ENCODE data around the gene TFB1M. TPM values are rescaled to one million over a fixed set of nuclear protein-coding genes. Genes with fewer than 3 reads are reported as not detected.

TFB1M gene
- total and polyA plus RNA-seq, 9 of the 15 experiments (the other 6 are each of a cell fraction or from before 2014, with no cell fraction given): 34.6 to 145 (median 40.4) TPM

DNA sequence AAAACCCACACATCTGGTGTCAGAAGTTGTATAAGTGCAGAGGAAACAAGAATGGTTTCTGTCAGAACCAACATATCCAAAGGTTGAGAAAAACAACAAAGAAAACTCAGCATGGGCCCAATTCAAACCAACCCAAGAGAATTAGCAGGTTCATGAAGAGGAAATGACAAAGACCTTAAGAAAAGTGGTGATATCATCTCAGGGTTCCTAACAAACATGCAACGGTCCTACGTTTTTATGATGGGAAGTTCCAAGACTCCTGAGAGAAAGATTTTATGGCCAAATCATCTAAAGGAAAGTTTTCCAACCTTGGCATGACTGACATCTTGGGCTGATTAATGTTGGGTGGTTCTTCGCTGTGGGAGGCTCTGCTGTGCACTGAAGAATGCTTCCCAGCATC lies 23.0 kb downstream of the TFB1M start (continued):
- TF ChIP-seq, protein P1, sequence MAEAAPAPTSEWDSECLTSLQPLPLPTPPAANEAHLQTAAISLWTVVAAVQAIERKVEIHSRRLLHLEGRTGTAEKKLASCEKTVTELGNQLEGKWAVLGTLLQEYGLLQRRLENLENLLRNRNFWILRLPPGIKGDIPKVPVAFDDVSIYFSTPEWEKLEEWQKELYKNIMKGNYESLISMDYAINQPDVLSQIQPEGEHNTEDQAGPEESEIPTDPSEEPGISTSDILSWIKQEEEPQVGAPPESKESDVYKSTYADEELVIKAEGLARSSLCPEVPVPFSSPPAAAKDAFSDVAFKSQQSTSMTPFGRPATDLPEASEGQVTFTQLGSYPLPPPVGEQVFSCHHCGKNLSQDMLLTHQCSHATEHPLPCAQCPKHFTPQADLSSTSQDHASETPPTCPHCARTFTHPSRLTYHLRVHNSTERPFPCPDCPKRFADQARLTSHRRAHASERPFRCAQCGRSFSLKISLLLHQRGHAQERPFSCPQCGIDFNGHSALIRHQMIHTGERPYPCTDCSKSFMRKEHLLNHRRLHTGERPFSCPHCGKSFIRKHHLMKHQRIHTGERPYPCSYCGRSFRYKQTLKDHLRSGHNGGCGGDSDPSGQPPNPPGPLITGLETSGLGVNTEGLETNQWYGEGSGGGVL (CRISPR knock-in tag; IDR thresholded peaks at IDR 0.05): no peak
- TF ChIP-seq RBM15 (IDR thresholded peaks at IDR 0.05; ENCODE audit: insufficient read depth, low read length) (no peak), MTA2 (IDR thresholded peaks at IDR 0.05; ENCODE audit: low read depth) (no peak), ILK (tag; IDR thresholded peaks at IDR 0.05; ENCODE audit: borderline replicate concordance, low read depth) (no peak), ZNF12 (CRISPR knock-in tag; IDR thresholded peaks at IDR 0.05) (no peak), NFE2L1 (tag; IDR thresholded peaks at IDR 0.05; ENCODE audit: borderline replicate concordance, low read depth) (no peak), HDAC1 (IDR thresholded peaks at IDR 0.05) (no peak)
- TF ChIP-seq, protein P2, sequence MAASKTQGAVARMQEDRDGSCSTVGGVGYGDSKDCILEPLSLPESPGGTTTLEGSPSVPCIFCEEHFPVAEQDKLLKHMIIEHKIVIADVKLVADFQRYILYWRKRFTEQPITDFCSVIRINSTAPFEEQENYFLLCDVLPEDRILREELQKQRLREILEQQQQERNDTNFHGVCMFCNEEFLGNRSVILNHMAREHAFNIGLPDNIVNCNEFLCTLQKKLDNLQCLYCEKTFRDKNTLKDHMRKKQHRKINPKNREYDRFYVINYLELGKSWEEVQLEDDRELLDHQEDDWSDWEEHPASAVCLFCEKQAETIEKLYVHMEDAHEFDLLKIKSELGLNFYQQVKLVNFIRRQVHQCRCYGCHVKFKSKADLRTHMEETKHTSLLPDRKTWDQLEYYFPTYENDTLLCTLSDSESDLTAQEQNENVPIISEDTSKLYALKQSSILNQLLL (CRISPR knock-in tag; IDR thresholded peaks at IDR 0.05; ENCODE audit: borderline replicate concordance): no peak
- TF ChIP-seq, protein P3, sequence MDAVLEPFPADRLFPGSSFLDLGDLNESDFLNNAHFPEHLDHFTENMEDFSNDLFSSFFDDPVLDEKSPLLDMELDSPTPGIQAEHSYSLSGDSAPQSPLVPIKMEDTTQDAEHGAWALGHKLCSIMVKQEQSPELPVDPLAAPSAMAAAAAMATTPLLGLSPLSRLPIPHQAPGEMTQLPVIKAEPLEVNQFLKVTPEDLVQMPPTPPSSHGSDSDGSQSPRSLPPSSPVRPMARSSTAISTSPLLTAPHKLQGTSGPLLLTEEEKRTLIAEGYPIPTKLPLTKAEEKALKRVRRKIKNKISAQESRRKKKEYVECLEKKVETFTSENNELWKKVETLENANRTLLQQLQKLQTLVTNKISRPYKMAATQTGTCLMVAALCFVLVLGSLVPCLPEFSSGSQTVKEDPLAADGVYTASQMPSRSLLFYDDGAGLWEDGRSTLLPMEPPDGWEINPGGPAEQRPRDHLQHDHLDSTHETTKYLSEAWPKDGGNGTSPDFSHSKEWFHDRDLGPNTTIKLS (IDR thresholded peaks at IDR 0.05; ENCODE audit: borderline replicate concordance, low read depth): no peak
